T-helper 9 cell (primary cell): ENCODE results near the gene ZKSCAN7.
"Not testable (repeated sequence)": the region's sequence is repeated elsewhere in the genome, so short reads cannot be mapped to it uniquely, and the experiment has no call there.

Experiments used
- DNase-seq: peaks from one replicate; pipeline ENCODE4 v3.0.0-alpha.2; 2020
- total RNA-seq, 2 donors: gene quantifications; one replicate each; lab custom pipeline; 2026; lab: John Stamatoyannopoulos, UW

ZKSCAN7 gene
- total RNA-seq = 1.7 to 4.9 reads per million in 2 donors

GRCh38 chr3:44554626-44555592 is at the start of gene ZKSCAN7:
Gene ZKSCAN7 (plus strand): TSS chr3:44555193. CDS start chr3:44557048, 1,855 bp downstream.
- DNase-seq = peak; percentile 3

GRCh38 chr3:44506556-44506955 is 48.4 kb upstream of the ZKSCAN7 start:
- DNase-seq = no peak

- no peak for DNase-seq
These were observed 48.0 kb upstream of the ZKSCAN7 start for GRCh38 chr3:44506961-44507360.

GRCh38 chr3:44509393-44509921 is 45.5 kb upstream of the ZKSCAN7 start:
- no peak for DNase-seq

GRCh38 chr3:44510000-44510368 is 45.0 kb upstream of the ZKSCAN7 start:
- DNase-seq = no peak

GRCh38 chr3:44511238-44511566 is 43.8 kb upstream of the ZKSCAN7 start:
- no peak for DNase-seq

- DNase-seq = no peak
These were observed 41.5 kb upstream of the ZKSCAN7 start for GRCh38 chr3:44513513-44513912.

GRCh38 chr3:44516230-44516629 is 38.8 kb upstream of the ZKSCAN7 start:
- DNase-seq = no peak

GRCh38 chr3:44518782-44519156 is 36.2 kb upstream of the ZKSCAN7 start:
- no peak for DNase-seq

- no peak for DNase-seq
These were observed 33.3 kb upstream of the ZKSCAN7 start for GRCh38 chr3:44521721-44522120.

GRCh38 chr3:44522494-44522933 is 32.5 kb upstream of the ZKSCAN7 start:
- no peak for DNase-seq

- no peak for DNase-seq
These were observed 29.9 kb upstream of the ZKSCAN7 start for GRCh38 chr3:44525060-44525459.

GRCh38 chr3:44529927-44530326 is 25.1 kb upstream of the ZKSCAN7 start:
- DNase-seq = no peak

- no peak for DNase-seq
These were observed 24.1 kb upstream of the ZKSCAN7 start for GRCh38 chr3:44530911-44531310.

GRCh38 chr3:44534659-44535058 is 20.3 kb upstream of the ZKSCAN7 start:
- DNase-seq = not testable (repeated sequence)

- DNase-seq = no peak
These were observed 19.6 kb upstream of the ZKSCAN7 start for GRCh38 chr3:44535364-44535763.

- not testable (repeated sequence) for DNase-seq
These were observed 10.2 kb upstream of the ZKSCAN7 start for GRCh38 chr3:44544811-44545210.

GRCh38 chr3:44555723-44556122 is 730 bp downstream of the ZKSCAN7 start:
- DNase-seq = no peak

- no peak for DNase-seq
These were observed 2.1 kb downstream of the ZKSCAN7 start for GRCh38 chr3:44557074-44557473.

GRCh38 chr3:44561076-44561475 is 6.1 kb downstream of the ZKSCAN7 start:
- no peak for DNase-seq

- DNase-seq = no peak
These were observed 7.2 kb downstream of the ZKSCAN7 start for GRCh38 chr3:44562147-44562546.

GRCh38 chr3:44568561-44568960 is 13.6 kb downstream of the ZKSCAN7 start:
- no peak for DNase-seq

- DNase-seq = no peak
These were observed 16.0 kb downstream of the ZKSCAN7 start for GRCh38 chr3:44571024-44571423.

- DNase-seq = no peak
These were observed 21.6 kb downstream of the ZKSCAN7 start for GRCh38 chr3:44576613-44577012.
